GM13977 (cell line): Measurements from ENCODE around the gene ATG12.

Source experiments
- DNase-seq: peaks from one replicate; pipeline ENCODE4 v3.0.0; 2012; ENCODE audit warnings: low spot score
- CTCF ChIP-seq: IDR thresholded peaks from 2 replicates; pipeline ENCODE4 v1.5.1; 2012; ENCODE audit warnings: mild to moderate bottlenecking, control low read depth; ENCODE audit not compliant: insufficient read depth; ENCODE audit errors: extremely low read depth, missing control alignments
- in situ Hi-C: fragments of 300-500 bp; cut with MboI; formaldehyde crosslinking; loops from one replicate; pipeline ENCODE4 v1.12.0; 2022; ENCODE audit warnings: low sequenced_read_pairs, low pct_unique_long_range_greater_than_20kb, mixed read lengths, inconsistent platforms; ENCODE audit not compliant: unreplicated experiment

ATG12 gene

GRCh38 chr5:115800108-115800507, 41.3 kb downstream of the ATG12 start:
- DNase-seq, result no peak
- TF ChIP-seq CTCF, result no peak
- in situ Hi-C loops, result no loop called here

- in situ Hi-C loops, result no loop called here
- no peak for TF ChIP-seq CTCF
- DNase-seq, result no peak
These were observed 43.1 kb downstream of the ATG12 start for GRCh38 chr5:115798252-115798651.

- in situ Hi-C loops, result no loop called here
- TF ChIP-seq CTCF, result no peak
These were observed 44.7 kb downstream of the ATG12 start for GRCh38 chr5:115796656-115797055.

GRCh38 chr5:115795700-115796099, 45.7 kb downstream of the ATG12 start:
- no peak for TF ChIP-seq CTCF
- DNase-seq, result no peak
- in situ Hi-C loops, result no loop called here

More at GRCh38 chr5:115796656-115797055, 44.7 kb downstream of the ATG12 start:
- no peak for DNase-seq

GRCh38 chr5:115788440-115788839, 52.9 kb downstream of the ATG12 start:
- in situ Hi-C loops, result no loop called here
- TF ChIP-seq CTCF, result no peak

GRCh38 chr5:115787426-115787825, 53.9 kb downstream of the ATG12 start:
- in situ Hi-C loops, result no loop called here
- TF ChIP-seq CTCF, result no peak
- DNase-seq, result no peak

More at GRCh38 chr5:115788440-115788839, 52.9 kb downstream of the ATG12 start:
- no peak for DNase-seq
